Left kidney (tissue), 8 donors: ENCODE data around the gene PDCD2L. TPM values are rescaled to one million over a fixed set of nuclear protein-coding genes. Genes with fewer than 3 reads are reported as not detected.
"Not testable (repeated sequence)": the region's sequence is repeated elsewhere in the genome, so short reads cannot be mapped to it uniquely, and the experiment has no call there.

Experiments
- DNase-seq: peaks from one replicate; pipeline ENCODE4 v3.0.0-alpha.2; 2013
- long read RNA-seq, 8 donors: transcript quantifications; one replicate each; lab custom pipeline, GENCODE V29; 2026
- polyA plus RNA-seq: library from polyadenylated mRNA; unstranded; fragments of 120-200 nt; gene quantifications from one replicate; pipeline ENCODE4 v1.2.1, GENCODE V29; 2013; ENCODE audit not compliant: insufficient read length

Gene PDCD2L, protein sequence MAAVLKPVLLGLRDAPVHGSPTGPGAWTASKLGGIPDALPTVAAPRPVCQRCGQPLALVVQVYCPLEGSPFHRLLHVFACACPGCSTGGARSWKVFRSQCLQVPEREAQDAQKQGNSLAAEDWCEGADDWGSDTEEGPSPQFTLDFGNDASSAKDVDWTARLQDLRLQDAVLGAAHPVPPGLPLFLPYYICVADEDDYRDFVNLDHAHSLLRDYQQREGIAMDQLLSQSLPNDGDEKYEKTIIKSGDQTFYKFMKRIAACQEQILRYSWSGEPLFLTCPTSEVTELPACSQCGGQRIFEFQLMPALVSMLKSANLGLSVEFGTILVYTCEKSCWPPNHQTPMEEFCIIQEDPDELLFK
- polyA plus RNA-seq: 15.3 TPM
- long read RNA-seq, donor 1, partial matches to known transcripts: 0 of 6 reads
- long read RNA-seq, donor 1, other reads (novel, unspliced or antisense): 0 of 6 reads
- long read RNA-seq, donor 2, partial matches to known transcripts: 0 of 3 reads
- long read RNA-seq, donor 2, other reads (novel, unspliced or antisense): 0 of 3 reads
- long read RNA-seq, donor 3, partial matches to known transcripts: 0 of 4 reads
- long read RNA-seq, donor 3, other reads (novel, unspliced or antisense): 0 of 4 reads
- long read RNA-seq, donor 4: 0 reads
- long read RNA-seq, donor 5, transcript PDCD2L-201 (7 exons, 1,171 nt): major isoform, 9 of 11 reads
- long read RNA-seq, donor 5, partial matches to known transcripts: 0 of 11 reads
- long read RNA-seq, donor 5, other reads (novel, unspliced or antisense): 0 of 11 reads
- long read RNA-seq, donor 6, partial matches to known transcripts: 0 of 4 reads
- long read RNA-seq, donor 6, other reads (novel, unspliced or antisense): 0 of 4 reads
- long read RNA-seq, donor 7, transcript PDCD2L-201 (7 exons, 1,171 nt): major isoform, 5 of 5 reads
- long read RNA-seq, donor 7, partial matches to known transcripts: 0 of 5 reads
- long read RNA-seq, donor 7, other reads (novel, unspliced or antisense): 0 of 5 reads
- long read RNA-seq, donor 8, partial matches to known transcripts: 0 of 1 reads
- long read RNA-seq, donor 8, other reads (novel, unspliced or antisense): 0 of 1 reads

DNA sequence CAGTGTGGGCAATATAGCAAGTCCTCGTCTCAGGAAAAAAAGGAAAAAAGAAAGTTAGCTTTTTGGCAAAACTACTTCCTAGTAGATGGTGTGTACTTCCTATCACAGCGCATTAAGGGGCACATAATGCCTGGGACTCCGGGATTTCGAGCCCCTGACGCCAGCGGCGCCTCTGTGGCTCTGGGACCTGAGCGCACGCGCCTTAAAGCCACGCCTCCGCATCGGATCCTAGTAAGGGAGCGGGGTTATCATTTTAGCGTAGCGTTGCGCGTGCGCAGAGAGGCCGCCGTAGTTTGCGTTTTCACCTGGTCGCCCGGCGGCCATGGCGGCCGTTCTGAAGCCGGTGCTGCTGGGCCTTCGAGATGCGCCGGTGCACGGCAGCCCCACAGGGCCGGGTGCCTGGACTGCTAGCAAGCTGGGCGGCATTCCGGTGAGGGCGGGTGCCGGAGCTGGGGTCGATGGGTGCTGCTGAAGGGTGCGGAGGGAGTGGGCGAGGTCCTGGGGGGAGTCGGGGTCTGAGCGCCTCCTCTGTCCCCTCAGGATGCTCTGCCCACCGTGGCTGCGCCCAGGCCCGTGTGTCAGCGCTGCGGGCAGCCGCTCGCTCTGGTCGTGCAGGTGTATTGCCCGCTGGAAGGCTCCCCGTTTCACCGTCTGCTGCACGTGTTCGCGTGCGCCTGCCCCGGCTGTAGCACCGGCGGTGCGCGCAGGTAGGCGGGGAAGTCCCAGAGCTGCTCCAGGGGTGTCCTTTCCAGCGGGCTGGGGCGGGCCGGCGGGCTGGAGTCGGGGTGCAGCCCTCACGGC, at the start of gene PDCD2L:
Gene PDCD2L (plus strand): TSS at position 291 of the 801 bp plus-strand sequence. CDS start 32 bp downstream, at position 323.
- DNase-seq: peak; percentile 90

- no peak for DNase-seq
Measured at GRCh38 chr19:34355201-34355600, 49.0 kb upstream of the PDCD2L start.

DNA sequence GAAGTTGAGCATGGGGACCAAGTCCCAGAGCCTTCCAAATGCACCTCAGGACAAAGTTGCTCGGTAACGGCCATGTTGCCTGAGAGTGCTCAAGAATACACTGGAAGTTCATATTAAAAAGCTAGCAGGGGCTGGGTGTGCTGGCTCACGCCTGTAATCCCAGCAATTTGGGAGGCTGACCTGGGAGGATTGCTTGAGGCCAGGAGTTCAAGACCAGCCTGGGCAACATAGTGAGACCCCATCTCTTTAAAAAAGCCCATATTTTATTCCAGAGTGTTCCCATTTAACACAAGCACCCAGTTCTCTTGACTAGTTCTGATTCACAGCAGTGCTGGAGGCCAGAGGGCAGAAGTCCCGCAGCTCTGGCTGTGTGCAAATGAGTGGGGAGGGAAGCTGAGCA, 47.3 kb upstream of the PDCD2L start:
- DNase-seq: no peak

DNA sequence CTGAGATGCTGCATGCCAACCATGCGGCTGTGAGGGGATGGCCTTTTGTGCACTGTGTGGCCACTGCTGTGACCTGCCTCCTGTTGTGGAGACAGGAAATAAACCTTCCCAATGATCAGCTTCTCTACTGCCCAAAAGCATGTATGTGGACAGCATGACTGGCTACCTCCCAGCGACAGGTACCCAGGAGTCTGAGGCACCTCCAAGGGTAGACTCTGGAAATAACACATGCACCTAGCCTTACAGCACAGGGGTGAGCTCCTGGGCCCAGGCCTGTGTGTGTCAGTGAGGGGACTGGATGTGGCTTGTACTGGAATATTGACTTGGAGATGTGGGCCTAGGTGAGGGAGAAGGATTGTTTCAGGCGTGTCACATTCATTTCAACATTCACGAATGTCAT, 46.8 kb upstream of the PDCD2L start:
- DNase-seq: no peak

DNA sequence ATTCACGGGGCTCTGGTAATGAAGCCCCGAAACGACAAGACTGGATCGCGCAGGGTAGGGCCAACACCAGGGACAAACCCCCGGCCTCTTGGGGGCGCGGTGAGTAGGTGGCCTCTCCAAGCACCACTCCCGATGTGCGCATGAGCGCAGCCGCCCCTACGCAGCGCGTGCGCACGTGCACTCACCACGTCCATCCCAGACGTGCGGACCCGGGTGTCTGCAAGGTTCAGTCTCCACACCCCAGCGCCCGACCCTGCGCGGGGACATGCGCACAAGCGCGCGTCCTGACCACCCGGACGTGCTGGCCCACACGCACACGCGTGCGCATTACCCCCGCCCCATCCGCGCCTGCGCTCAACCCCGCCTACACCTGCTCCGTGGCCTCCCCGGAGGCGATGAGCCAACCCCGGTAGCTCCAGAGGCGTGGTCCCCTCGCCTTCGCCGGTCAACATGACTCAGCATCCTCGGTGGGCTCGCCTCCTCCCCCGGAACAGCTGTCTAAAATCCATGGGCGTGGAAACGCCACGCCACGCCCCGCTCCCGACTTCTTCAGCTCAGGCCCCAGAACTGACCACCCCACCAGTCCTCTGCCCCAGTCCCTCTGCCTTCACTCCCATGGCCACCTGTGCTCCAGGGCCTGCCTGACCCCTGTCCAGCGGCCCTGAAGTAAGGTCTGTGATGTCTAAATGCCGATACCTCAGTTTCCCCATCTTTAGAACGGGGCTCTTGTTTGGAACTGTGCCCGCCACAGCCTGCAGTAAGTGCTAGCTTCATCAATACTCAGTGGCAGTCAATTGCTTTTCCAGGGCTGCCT, 44.9 kb upstream of the PDCD2L start:
- DNase-seq: peak; percentile 94

- DNase-seq: no peak
Measured at GRCh38 chr19:34359954-34360315, 44.3 kb upstream of the PDCD2L start.

DNA sequence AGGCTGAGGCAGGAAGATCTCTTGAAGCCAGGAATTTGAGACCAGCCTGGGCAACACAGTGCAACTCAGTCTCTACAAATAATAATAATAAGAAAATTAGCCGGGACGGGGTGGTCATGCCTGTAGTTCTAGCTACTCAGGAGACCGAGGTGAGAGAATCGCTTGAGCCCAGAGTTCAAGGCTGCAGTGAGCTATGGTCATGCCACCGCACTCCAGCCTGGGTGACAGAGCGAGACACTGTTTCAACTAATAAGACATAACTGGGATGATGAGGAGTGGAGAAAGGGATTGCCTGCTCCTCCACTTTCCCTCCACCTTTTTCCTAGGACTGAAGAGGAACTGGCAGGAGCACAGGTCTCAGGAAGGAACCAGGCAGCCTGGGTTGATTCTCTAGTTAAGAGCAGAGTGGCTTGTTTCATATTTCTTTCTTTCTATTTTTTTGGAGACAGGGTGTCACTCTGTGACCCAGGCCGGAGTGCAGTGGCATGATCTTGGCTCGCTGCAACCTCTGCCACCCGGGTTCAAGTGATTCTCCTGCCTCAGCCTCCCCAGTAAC, 43.8 kb upstream of the PDCD2L start:
- DNase-seq: no peak

GRCh38 chr19:34362679-34363069, 41.5 kb upstream of the PDCD2L start:
- DNase-seq: no peak

GRCh38 chr19:34363094-34363493, 41.1 kb upstream of the PDCD2L start:
- DNase-seq: no peak

GRCh38 chr19:34363930-34364329, 40.3 kb upstream of the PDCD2L start:
- no peak for DNase-seq

GRCh38 chr19:34364462-34364829, 39.8 kb upstream of the PDCD2L start:
- DNase-seq: no peak

DNA sequence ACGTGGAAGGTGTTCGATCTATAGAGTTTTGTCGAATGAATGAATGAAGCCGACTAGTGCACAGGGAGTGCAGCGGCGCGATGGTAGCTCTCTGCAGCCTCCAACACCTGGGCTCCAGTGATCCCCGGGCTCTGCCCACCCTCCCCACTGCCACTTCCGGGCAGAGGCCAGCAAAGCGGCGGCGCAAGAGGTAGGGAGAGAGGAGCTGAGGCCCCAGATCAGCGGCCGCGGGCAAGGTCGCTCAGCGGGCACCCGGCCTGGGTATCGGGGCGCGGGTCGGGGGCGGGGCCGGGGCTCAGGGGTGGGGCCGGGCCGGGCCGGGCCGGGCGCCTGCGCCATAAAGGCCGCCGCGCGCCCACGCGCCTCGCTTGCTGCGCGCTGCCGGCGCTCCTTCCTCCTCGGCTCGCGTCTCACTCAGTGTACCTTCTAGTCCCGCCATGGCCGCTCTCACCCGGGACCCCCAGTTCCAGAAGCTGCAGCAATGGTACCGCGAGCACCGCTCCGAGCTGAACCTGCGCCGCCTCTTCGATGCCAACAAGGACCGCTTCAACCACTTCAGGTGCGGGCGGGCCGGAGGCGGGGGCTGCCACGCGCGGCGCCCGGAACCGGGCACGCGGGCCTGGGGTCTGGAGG, 39.3 kb upstream of the PDCD2L start, which contains the start of gene GPI:
Gene GPI (plus strand): TSS at position 367 of the 633 bp plus-strand sequence. CDS start 71 bp downstream, at position 438.
- DNase-seq: peak; percentile 30

DNA sequence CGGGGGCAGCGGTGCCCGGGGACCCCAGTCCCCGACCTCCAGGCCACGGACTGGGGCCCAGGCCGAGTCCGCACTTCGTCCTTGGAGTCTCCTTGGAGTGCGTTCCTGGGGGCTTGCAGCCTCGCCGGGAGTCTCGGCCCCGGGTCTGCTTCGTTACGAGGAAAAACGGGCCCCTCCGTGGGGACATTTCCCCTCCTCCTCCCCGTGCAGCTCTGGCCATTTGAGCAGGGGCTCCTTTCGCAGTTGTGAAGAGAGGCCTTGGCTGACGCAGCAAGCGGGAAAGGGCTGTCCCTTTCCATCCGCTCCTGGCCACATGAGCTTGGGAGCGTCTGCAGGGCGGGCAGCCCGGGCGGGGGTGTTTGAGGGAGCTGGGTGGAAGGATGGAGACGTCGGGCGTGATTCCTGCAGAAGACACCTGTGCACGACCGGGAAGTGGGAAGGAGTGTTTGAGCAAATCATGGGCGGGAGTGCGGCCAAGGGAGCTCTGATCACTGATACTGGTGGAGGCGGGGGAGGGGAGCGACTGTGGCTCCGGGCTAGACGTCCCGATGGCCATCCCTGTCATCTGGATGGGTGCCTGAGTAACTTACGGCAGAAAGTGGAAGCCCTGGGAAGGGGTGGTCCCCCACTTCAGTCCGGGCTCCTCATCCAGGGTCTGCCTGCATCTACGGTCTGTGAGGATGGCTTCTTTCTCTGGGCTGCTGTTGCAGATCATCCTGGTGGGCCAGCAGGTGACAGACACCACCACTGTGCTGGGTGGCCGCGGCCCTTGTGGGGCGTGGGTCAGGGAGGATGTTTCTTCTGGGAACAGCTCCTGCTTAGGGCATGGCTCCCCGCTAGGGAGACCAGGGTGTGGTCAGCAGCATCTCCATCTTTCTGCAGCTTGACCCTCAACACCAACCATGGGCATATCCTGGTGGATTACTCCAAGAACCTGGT, 38.5 kb upstream of the PDCD2L start:
- DNase-seq: peak; percentile 28

DNA sequence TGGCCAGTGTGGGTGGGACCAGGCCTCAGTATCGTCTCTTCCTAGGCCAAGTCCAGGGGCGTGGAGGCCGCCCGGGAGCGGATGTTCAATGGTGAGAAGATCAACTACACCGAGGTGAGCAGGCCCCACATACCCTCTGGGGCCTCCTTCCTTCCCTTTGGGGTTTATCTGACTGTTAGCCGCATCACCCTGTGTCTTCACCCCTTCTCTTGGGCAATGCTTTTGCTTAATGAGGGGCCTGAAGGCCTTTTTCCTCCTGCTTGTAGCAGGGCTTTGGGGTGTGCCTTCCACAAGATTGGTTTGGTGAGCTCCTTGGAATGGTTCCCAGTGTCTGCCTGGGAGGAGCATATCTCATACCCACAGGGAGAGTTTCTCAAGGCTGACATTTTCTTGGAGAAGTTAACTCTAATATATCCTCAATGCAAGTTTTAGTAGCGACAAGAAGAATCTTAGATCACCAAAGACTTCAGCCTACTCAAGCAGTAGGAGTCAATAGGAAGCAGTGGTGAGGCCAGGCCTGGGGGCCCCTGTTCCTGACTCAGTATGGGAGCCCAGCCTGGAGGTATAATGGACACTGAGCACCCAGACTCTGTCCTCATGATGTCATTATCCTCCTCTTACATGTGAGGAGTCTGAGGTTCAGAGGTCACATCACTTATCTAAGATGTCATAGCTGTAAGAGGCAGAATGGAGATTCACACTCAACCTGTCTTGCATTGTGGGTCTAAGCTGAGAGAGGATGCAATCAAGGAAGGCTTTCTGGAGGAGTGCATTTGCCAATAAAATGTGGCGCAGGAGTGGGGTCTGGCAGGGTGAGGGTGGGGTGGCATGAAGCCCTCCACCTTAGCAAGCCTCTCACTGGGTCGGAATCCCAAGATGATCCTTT, 37.2 kb upstream of the PDCD2L start:
- no peak for DNase-seq

GRCh38 chr19:34367624-34367957, 36.6 kb upstream of the PDCD2L start:
- no peak for DNase-seq

- no peak for DNase-seq
Measured at GRCh38 chr19:34368338-34368737, 35.9 kb upstream of the PDCD2L start.

- DNase-seq: not testable (repeated sequence)
Measured at GRCh38 chr19:34369166-34369565, 35.0 kb upstream of the PDCD2L start.

DNA sequence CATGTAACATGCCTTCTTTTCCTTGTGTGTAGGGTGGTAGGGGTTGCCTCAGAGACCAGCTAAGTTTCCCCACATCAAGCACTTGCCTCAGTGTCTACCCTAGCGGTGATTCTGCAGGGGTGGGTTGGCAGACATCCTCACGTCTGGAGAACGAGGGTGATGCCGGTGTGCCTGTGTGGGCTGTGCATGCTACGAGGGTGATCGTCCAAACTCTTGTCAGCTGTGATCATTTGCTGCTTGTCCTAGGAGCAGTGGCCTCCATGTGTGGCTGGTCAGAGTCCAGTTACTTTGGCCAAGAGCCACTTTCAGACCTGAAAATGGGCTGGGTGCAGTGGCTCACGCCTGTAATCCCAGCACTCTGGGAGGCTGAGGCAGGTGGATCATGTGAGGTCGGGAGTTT, 34.1 kb upstream of the PDCD2L start:
- DNase-seq: no peak
